Left ventricle myocardium inferior (tissue), 1 donor: ENCODE data around the gene GON4L. TPM values are rescaled to one million over a fixed set of nuclear protein-coding genes. Genes with fewer than 3 reads are reported as not detected.

ENCODE experiments used
- DNase-seq: peaks from one replicate; pipeline ENCODE4 v3.0.0-alpha.2; 2020
- H3K27ac ChIP-seq: fragments of 200-600 bp; replicated peaks from 2 replicates; pipeline ENCODE4 v1.8.0; 2021
- H3K27me3 ChIP-seq: fragments of 200-600 bp; 2 replicates; pipeline ENCODE4 v1.8.0; 2021; ENCODE audit warnings: low read depth
- H3K36me3 ChIP-seq: fragments of 200-600 bp; 2 replicates; pipeline ENCODE4 v1.8.0; 2021
- H3K4me1 ChIP-seq: fragments of 200-600 bp; 2 replicates; pipeline ENCODE4 v1.8.0; 2021
- H3K4me3 ChIP-seq: fragments of 200-600 bp; 2 replicates; pipeline ENCODE4 v1.8.0; 2021; ENCODE audit warnings: mild to moderate bottlenecking, moderate library complexity
- H3K9me3 ChIP-seq: fragments of 200-600 bp; replicated peaks from 2 replicates; pipeline ENCODE4 v1.8.0; 2021
- intact Hi-C: fragments of 100-400 bp; cut with micrococcal nuclease; formaldehyde crosslinking; loops from one replicate; pipeline ENCODE4 v1.11.0; 2022
- total RNA-seq: library from RNA; stranded (reverse); fragmentation: NEBNext Ultra II Directional; extraction: Animal tissue kit (Norgen Biotek cat#: 25700); gene quantifications from one replicate; pipeline ENCODE4 v1.2.1, GENCODE V29; 2021
- TF ChIP-seq, protein P1 (sequence below): fragments of 200-600 bp; IDR thresholded peaks from 2 replicates; pipeline ENCODE4 v1.8.0; 2021; ENCODE audit warnings: antibody characterized with exemption, mild to moderate bottlenecking, borderline replicate concordance
- donor health status: DM: no; HTN: yes; CAD: no; lungs with severe emphysema.

The GON4L gene
- total RNA-seq, 1 donor from 2014 or later, result 24.1 TPM

DNA sequence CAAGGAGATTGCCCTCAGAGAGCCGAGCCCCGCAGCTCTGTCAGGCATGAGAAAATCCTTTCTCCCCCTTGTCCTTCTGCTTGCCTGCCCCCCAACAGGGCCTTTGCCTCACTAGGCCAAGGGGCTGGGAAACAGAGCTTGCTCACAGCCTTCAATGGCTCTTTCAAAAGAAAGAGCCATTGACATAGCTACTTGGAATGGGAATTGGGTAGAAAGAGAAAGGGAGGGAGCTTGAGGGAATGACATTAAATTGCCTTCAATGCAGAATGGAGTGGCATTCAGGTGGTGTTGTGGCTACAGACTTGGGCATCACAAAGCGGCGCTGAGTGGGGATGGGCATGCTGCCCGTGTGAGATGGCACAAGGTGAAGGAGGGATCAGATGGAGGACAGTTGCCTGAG, 15.5 kb upstream of the GON4L start:
- H3K36me3 ChIP-seq, result peaks cover 9% of the 10 kb centered on the region
- no peaks in the 10 kb centered on the region for H3K9me3 ChIP-seq
- H3K4me3 ChIP-seq, result no peak overlapping the region
- DNase-seq, result no peak
- intact Hi-C loops, result no loop called here
- peaks cover 20% of the 10 kb centered on the region for H3K4me1 ChIP-seq
- peak overlapping the region; percentile 55 for H3K27ac ChIP-seq
- no peaks in the 10 kb centered on the region for H3K27me3 ChIP-seq
- TF ChIP-seq, protein P1, sequence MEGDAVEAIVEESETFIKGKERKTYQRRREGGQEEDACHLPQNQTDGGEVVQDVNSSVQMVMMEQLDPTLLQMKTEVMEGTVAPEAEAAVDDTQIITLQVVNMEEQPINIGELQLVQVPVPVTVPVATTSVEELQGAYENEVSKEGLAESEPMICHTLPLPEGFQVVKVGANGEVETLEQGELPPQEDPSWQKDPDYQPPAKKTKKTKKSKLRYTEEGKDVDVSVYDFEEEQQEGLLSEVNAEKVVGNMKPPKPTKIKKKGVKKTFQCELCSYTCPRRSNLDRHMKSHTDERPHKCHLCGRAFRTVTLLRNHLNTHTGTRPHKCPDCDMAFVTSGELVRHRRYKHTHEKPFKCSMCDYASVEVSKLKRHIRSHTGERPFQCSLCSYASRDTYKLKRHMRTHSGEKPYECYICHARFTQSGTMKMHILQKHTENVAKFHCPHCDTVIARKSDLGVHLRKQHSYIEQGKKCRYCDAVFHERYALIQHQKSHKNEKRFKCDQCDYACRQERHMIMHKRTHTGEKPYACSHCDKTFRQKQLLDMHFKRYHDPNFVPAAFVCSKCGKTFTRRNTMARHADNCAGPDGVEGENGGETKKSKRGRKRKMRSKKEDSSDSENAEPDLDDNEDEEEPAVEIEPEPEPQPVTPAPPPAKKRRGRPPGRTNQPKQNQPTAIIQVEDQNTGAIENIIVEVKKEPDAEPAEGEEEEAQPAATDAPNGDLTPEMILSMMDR, result no peak

- peak; percentile 38 for DNase-seq
- Histone ChIP-seq H3K4me3 (no peak overlapping the region), H3K27me3 (no peaks in the 10 kb centered on the region), H3K4me1 (peaks cover 20% of the 10 kb centered on the region), H3K27ac (peak overlapping the region; percentile 55), H3K36me3 (peaks cover 9% of the 10 kb centered on the region), H3K9me3 (no peaks in the 10 kb centered on the region)
- intact Hi-C loops, result no loop called here
- TF ChIP-seq, protein P1, result no peak
Measured at GRCh38 chr1:155871390-155871789, 14.4 kb upstream of the GON4L start.

- peaks cover 9% of the 10 kb centered on the region for H3K36me3 ChIP-seq
- H3K4me1 ChIP-seq, result peaks cover 20% of the 10 kb centered on the region
- H3K9me3 ChIP-seq, result no peaks in the 10 kb centered on the region
- H3K4me3 ChIP-seq, result no peak overlapping the region
- no peak overlapping the region for H3K27ac ChIP-seq
- no peaks in the 10 kb centered on the region for H3K27me3 ChIP-seq
- no peak for DNase-seq
- intact Hi-C loops, result no loop called here
- TF ChIP-seq, protein P1, result no peak
Measured at GRCh38 chr1:155867766-155868165, 10.8 kb upstream of the GON4L start.

GRCh38 chr1:155864393-155864792, 7.4 kb upstream of the GON4L start:
- Histone ChIP-seq H3K27ac (no peak overlapping the region), H3K4me3 (no peak overlapping the region), H3K9me3 (no peaks in the 10 kb centered on the region), H3K4me1 (peaks cover 22% of the 10 kb centered on the region), H3K36me3 (peaks cover 9% of the 10 kb centered on the region), H3K27me3 (no peaks in the 10 kb centered on the region)
- no peak for DNase-seq
- TF ChIP-seq, protein P1, result no peak
- intact Hi-C loops, result no loop called here

GRCh38 chr1:155861896-155862295, 4.9 kb upstream of the GON4L start:
- Histone ChIP-seq H3K4me3 (no peak overlapping the region), H3K27ac (peak overlapping the region; percentile 90), H3K36me3 (no peaks in the 10 kb centered on the region), H3K9me3 (no peaks in the 10 kb centered on the region), H3K27me3 (no peaks in the 10 kb centered on the region), H3K4me1 (peaks cover 41% of the 10 kb centered on the region)
- DNase-seq, result no peak
- intact Hi-C loops, result no loop called here
- TF ChIP-seq, protein P1, result no peak
